Ectodermal cell (in vitro differentiated cells): ENCODE data around the gene ANKRD24.
"Not testable (repeated sequence)": the region's sequence is repeated elsewhere in the genome, so short reads cannot be mapped to it uniquely, and the experiment has no call there.

ENCODE experiments used
- H3K27ac ChIP-seq: 2 replicates; pipeline ENCODE4 v1.7.0; 2013; ENCODE audit warnings: mild to moderate bottlenecking, low read depth, low read length; ENCODE audit not compliant: insufficient read depth, poor library complexity, severe bottlenecking
- H3K27me3 ChIP-seq: 2 replicates; pipeline ENCODE4 v1.7.0; 2013; ENCODE audit warnings: mild to moderate bottlenecking, low read length; ENCODE audit not compliant: insufficient read depth, control insufficient read depth, poor library complexity, severe bottlenecking
- H3K36me3 ChIP-seq: one replicate; pipeline ENCODE4 v1.7.0; 2013; ENCODE audit warnings: low read length; ENCODE audit not compliant: control insufficient read depth, insufficient read depth
- H3K4me1 ChIP-seq: one replicate; pipeline ENCODE4 v1.7.0; 2013; ENCODE audit warnings: low read length; ENCODE audit not compliant: control insufficient read depth, insufficient read depth
- H3K4me3 ChIP-seq: 2 replicates; pipeline ENCODE4 v1.7.0; 2013; ENCODE audit warnings: low read depth, low read length, control low read depth; ENCODE audit not compliant: insufficient read depth
- H3K9me3 ChIP-seq: 2 replicates; pipeline ENCODE4 v1.7.0; 2013; ENCODE audit warnings: mild to moderate bottlenecking, low read length, moderate library complexity; ENCODE audit not compliant: control insufficient read depth
- WGBS, 2 experiments: methylation state at CpG; one replicate each; pipeline ENCODE4 v1.1.7; 2013; ENCODE audit warnings: missing lambda C conversion rate in 2 of 2; 5-methylcytosine and 5-hydroxymethylcytosine counted together

The ANKRD24 gene

GRCh38 chr19:4267101-4267900 is 84.8 kb downstream of the ANKRD24 start:
- no peaks in the 10 kb centered on the region for H3K4me1 ChIP-seq
- WGBS, 2 experiments: 42 to 45% methylated on average over 21 of the region's 21 CpGs
- no peak overlapping the region for H3K4me3 ChIP-seq
- no peak overlapping the region for H3K27ac ChIP-seq
- no peaks in the 10 kb centered on the region for H3K27me3 ChIP-seq
- H3K9me3 ChIP-seq: no peaks in the 10 kb centered on the region
- peaks cover 8% of the 10 kb centered on the region for H3K36me3 ChIP-seq

- Histone ChIP-seq H3K27ac (no peak overlapping the region), H3K27me3 (no peaks in the 10 kb centered on the region), H3K9me3 (no peaks in the 10 kb centered on the region), H3K4me3 (no peak overlapping the region), H3K36me3 (peaks cover 7% of the 10 kb centered on the region), H3K4me1 (no peaks in the 10 kb centered on the region)
- 95 to 96% methylated on average over 30 of the region's 30 CpGs for WGBS, 2 experiments
These were observed 85.7 kb downstream of the ANKRD24 start for GRCh38 chr19:4267901-4268815.

GRCh38 chr19:4268816-4269430 is 86.4 kb downstream of the ANKRD24 start:
- WGBS, 2 experiments: 93% methylated on average over 13 of the region's 13 CpGs
- Histone ChIP-seq H3K27ac (no peak overlapping the region), H3K4me3 (no peak overlapping the region), H3K9me3 (no peaks in the 10 kb centered on the region), H3K36me3 (peaks cover 4% of the 10 kb centered on the region), H3K27me3 (no peaks in the 10 kb centered on the region), H3K4me1 (no peaks in the 10 kb centered on the region)

- 75 to 76% methylated on average over 10 of the region's 10 CpGs for WGBS, 2 experiments
- Histone ChIP-seq H3K4me1 (no peaks in the 10 kb centered on the region), H3K36me3 (peaks cover 4% of the 10 kb centered on the region), H3K27me3 (peaks cover 9% of the 10 kb centered on the region), H3K9me3 (no peaks in the 10 kb centered on the region), H3K27ac (no peak overlapping the region), H3K4me3 (no peak overlapping the region)
These were observed 90.4 kb downstream of the ANKRD24 start for GRCh38 chr19:4272894-4273293.

GRCh38 chr19:4274321-4274686 is 91.8 kb downstream of the ANKRD24 start:
- not testable (repeated sequence) for H3K36me3 ChIP-seq, H3K9me3 ChIP-seq, H3K4me1 ChIP-seq, H3K27ac ChIP-seq, H3K4me3 ChIP-seq
- WGBS, 2 experiments: 88 to 95% methylated on average over 6 of the region's 6 CpGs
- H3K27me3 ChIP-seq: peaks cover 23% of the 10 kb centered on the region
